Suprapubic skin (tissue), 3 donors: ENCODE results near the gene CCR3.

ENCODE experiments used
- CTCF ChIP-seq, 2 donors: fragments of 200-600 bp in 1 of 2; fragments of 450-650 bp in 1 of 2; sonication (generic) in 1 of 2; IDR thresholded peaks; one replicate each; pipeline ENCODE4 v1.5.1; 2016 to 2019; ENCODE audit warnings: antibody characterized with exemption in 2 of 2, mild to moderate bottlenecking in 1 of 2, moderate library complexity in 1 of 2
- POLR2A ChIP-seq, 2 donors: fragments of 450-650 bp; IDR thresholded peaks; one replicate each; pipeline ENCODE4 v1.6.1; 2017; ENCODE audit warnings: antibody characterized with exemption in 2 of 2, mild to moderate bottlenecking in 2 of 2, moderate library complexity in 2 of 2

- TF ChIP-seq CTCF (IDR thresholded peaks at IDR 0.05) (no peak), POLR2A (IDR thresholded peaks at IDR 0.05) (no peak)
Observed at GRCh38 chr3:46235425-46235824, 6.8 kb upstream of the CCR3 start.
